Suprapubic skin (tissue), 4 donors: ENCODE measurements around the gene RUVBL2. TPM values are rescaled to one million over a fixed set of nuclear protein-coding genes. Genes with fewer than 3 reads are reported as not detected.
A peak's percentile ranks its signal among the peaks of the same experiment; 100 is the strongest.
"Not testable (repeated sequence)": the region's sequence is repeated elsewhere in the genome, so short reads cannot be mapped to it uniquely, and the experiment has no call there.

ENCODE experiments used
- DNase-seq, 2 donors: peaks; one replicate each; pipeline ENCODE4 v3.0.0-alpha.2; 2019; ENCODE audit warnings: low spot score in 2 of 2
- H3K27ac ChIP-seq: fragments of 200-600 bp; sonication (generic); one replicate; pipeline ENCODE4 v1.5.1; 2019
- H3K27me3 ChIP-seq: fragments of 200-600 bp; sonication (generic); one replicate; pipeline ENCODE4 v1.5.1; 2019
- H3K36me3 ChIP-seq: fragments of 200-600 bp; sonication (generic); one replicate; pipeline ENCODE4 v1.5.1; 2019
- H3K4me1 ChIP-seq: fragments of 200-600 bp; sonication (generic); one replicate; pipeline ENCODE4 v1.5.1; 2019
- H3K4me3 ChIP-seq: fragments of 200-600 bp; sonication (generic); one replicate; pipeline ENCODE4 v1.5.1; 2019; ENCODE audit warnings: mild to moderate bottlenecking
- H3K9me3 ChIP-seq: fragments of 200-600 bp; sonication (generic); one replicate; pipeline ENCODE4 v1.5.1; 2019
- CTCF ChIP-seq, 2 donors: fragments of 200-600 bp in 1 of 2; fragments of 450-650 bp in 1 of 2; sonication (generic) in 1 of 2; IDR thresholded peaks; one replicate each; pipeline ENCODE4 v1.5.1; 2016 to 2019; ENCODE audit warnings: antibody characterized with exemption in 2 of 2, mild to moderate bottlenecking in 1 of 2, moderate library complexity in 1 of 2
- EP300 ChIP-seq: sonication (generic); formaldehyde crosslinking; IDR thresholded peaks from one replicate; pipeline ENCODE4 v1.6.1; 2017; ENCODE audit warnings: antibody characterized with exemption
- POLR2A ChIP-seq, 2 donors: fragments of 450-650 bp; IDR thresholded peaks; one replicate each; pipeline ENCODE4 v1.6.1; 2017; ENCODE audit warnings: antibody characterized with exemption in 2 of 2, mild to moderate bottlenecking in 2 of 2, moderate library complexity in 2 of 2
- POLR2AphosphoS5 ChIP-seq, 3 donors: sonication (generic); formaldehyde crosslinking; IDR thresholded peaks; one replicate each; pipeline ENCODE4 v1.6.1; 2017; ENCODE audit warnings: antibody characterized with exemption in 3 of 3
- WGBS: methylation state at CpG from one replicate; pipeline ENCODE4 v1.1.5; 2018; 5-methylcytosine and 5-hydroxymethylcytosine counted together
- total RNA-seq, 4 donors: library from RNA; depleted of rRNA; stranded (reverse); fragments of >200 nt; gene quantifications; one replicate each; pipeline ENCODE4 v1.1.0, GENCODE V29; 2016

The RUVBL2 gene
- total RNA-seq, 4 donors from 2014 or later = 37.3 to 70.3 (median 68.8) TPM

DNA sequence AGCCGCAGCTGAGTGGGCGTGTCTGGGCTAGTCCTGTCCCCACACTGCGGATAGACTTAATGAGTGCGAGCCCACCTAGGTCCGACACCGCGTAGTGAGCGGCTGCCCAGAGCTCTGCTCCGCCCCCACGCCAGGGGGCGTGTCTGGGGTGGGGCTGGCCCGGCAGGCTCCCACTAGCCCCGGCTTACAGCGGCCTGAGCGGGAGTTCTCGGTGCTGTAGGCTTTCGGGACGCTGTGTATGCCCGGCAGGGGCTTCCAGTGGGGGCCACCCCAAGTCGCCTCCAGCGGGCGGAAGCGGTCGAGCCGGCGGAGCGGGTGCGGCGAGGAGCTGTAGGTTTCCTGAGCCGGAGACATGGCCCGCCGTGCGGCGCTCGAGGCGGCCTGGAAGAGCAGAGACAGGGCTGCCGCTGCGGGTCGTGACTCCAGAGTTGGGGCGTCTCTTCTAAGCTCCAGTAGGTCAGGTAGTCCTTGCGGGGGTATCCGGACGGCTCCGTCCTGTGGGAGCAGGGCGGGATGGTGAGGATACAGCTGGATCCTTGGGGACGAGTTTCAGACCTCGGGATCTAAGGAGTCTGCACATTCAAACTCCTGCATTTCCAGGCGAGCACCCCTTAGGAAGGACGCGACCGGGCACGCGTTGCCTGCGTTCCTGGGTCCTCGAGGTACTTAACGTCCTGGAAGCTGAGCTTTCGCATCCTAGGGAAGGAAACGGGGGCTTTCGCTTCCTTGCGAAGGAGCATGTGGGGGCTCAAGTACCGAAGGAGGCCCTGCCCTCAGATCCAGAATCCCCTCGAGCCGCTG lies 62.6 kb downstream of the RUVBL2 start:
- Histone ChIP-seq H3K9me3 (no peaks in the 10 kb centered on the region), H3K27ac (no peak overlapping the region), H3K4me1 (peaks cover 29% of the 10 kb centered on the region), H3K36me3 (no peaks in the 10 kb centered on the region), H3K4me3 (peak overlapping the region; percentile 66), H3K27me3 (peaks cover 14% of the 10 kb centered on the region)
- TF ChIP-seq CTCF (IDR thresholded peaks at IDR 0.05) (peak in 1 of 2 donors; percentile 36), POLR2A (IDR thresholded peaks at IDR 0.05) (no peak)
- WGBS = 0% methylated on average over 7 of the region's 63 CpGs
- no peak for DNase-seq

DNA sequence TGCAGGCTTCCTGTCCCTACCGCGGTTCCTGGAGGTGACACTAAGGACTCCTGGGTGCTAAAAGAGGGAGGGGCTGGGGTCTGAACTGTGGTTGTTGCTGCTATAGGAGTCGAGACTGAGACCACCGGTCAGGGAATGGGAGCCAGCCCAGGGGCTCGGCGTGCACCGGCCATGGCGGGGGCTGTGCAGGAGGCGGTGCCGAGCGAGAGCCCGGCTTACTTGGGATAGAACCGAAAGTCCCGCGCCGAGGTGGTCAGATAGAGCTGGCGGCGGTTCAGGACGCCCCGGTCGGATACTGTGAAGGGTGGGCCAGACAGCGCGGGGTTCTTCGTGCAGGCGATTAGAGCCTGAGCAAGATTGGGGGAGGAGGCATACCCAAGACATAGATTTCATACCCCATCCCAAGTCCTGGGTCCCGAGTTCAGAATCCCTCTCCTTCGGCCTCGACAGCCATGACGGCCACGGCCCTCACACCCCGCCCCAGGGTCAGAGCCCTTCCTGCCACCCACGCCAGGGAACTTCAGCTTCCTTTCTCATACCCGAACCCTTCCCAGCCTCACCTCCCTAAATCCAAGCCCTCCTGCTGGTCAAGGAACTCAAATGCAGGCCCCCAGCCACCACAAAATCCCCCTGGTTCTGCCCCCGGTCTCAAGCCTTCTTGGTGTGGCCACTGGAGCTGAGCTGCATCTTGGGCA lies 63.4 kb downstream of the RUVBL2 start:
- H3K27ac ChIP-seq, H3K36me3 ChIP-seq, DNase-seq, H3K9me3 ChIP-seq: not testable (repeated sequence)
- peaks cover 19% of the 10 kb centered on the region for H3K27me3 ChIP-seq
- H3K4me1 ChIP-seq = peaks cover 29% of the 10 kb centered on the region
- 12% methylated on average over 26 of the region's 34 CpGs for WGBS
- peak overlapping the region; percentile 66 for H3K4me3 ChIP-seq

GRCh38 chr19:49057636-49058234 lies 64.0 kb downstream of the RUVBL2 start, which contains the start of gene CGB7:
TSS of gene CGB7 (minus strand) at chr19:49057749. CDS start at chr19:49055375, 2,374 bp downstream.
- 2% methylated on average over 29 of the region's 38 CpGs for WGBS
- Histone ChIP-seq H3K4me1 (peaks cover 29% of the 10 kb centered on the region), H3K36me3 (no peaks in the 10 kb centered on the region), H3K4me3 (peak within 1 kb of the TSS; percentile 66), H3K27me3 (peaks cover 26% of the 10 kb centered on the region), H3K9me3 (no peaks in the 10 kb centered on the region), H3K27ac (no peak within 1 kb of the TSS)
- TF ChIP-seq POLR2A (IDR thresholded peaks at IDR 0.05) = no peak
- no peak for TF ChIP-seq EP300
- no peak for TF ChIP-seq POLR2AphosphoS5 (IDR thresholded peaks at IDR 0.05)
- TF ChIP-seq CTCF (IDR thresholded peaks at IDR 0.05) = no peak
- peak in 1 of 2 donors; percentile 84 for DNase-seq

GRCh38 chr19:49058562-49058961 lies 64.9 kb downstream of the RUVBL2 start:
- TF ChIP-seq POLR2A (IDR thresholded peaks at IDR 0.05) = no peak
- TF ChIP-seq CTCF (IDR thresholded peaks at IDR 0.05) = no peak
- no peak for TF ChIP-seq POLR2AphosphoS5 (IDR thresholded peaks at IDR 0.05)
- no peak for TF ChIP-seq EP300
- Histone ChIP-seq H3K27ac (no peak overlapping the region), H3K4me3 (no peak overlapping the region), H3K9me3 (no peaks in the 10 kb centered on the region), H3K4me1 (peaks cover 30% of the 10 kb centered on the region), H3K27me3 (peaks cover 30% of the 10 kb centered on the region), H3K36me3 (no peaks in the 10 kb centered on the region)
- 41% methylated on average over 10 of the region's 10 CpGs for WGBS
- DNase-seq = no peak

DNA sequence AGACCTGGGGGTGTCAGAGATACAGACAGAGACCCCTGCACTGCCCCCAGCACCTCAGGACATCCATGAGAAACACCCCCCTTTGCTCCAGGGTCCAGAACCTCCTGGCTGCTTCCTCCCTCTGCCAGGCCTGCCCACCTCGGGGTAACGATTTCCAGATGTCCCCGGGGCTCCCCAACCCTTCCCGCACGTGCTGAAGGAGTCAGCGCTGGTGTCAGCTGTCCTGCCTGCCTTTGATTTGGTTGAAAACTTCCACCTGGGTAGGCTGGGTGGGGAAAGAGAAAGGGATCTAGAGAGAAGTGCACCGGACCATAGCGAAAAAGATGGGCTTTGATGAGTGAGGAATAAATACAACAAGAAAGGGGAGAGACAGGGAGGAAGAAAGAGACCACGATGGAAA lies 65.4 kb downstream of the RUVBL2 start:
- Histone ChIP-seq H3K4me1 (peaks cover 34% of the 10 kb centered on the region), H3K27me3 (peaks cover 35% of the 10 kb centered on the region), H3K9me3 (no peaks in the 10 kb centered on the region), H3K4me3 (no peak overlapping the region), H3K36me3 (no peaks in the 10 kb centered on the region), H3K27ac (no peak overlapping the region)
- 35% methylated on average over 9 of the region's 9 CpGs for WGBS
- TF ChIP-seq POLR2A (IDR thresholded peaks at IDR 0.05) (no peak), POLR2AphosphoS5 (IDR thresholded peaks at IDR 0.05) (no peak), EP300 (no peak), CTCF (IDR thresholded peaks at IDR 0.05) (no peak)
- no peak for DNase-seq
